ENCODE data around the gene PGAP2. TPM values are rescaled to one million over a fixed set of nuclear protein-coding genes. Genes with fewer than 3 reads are reported as not detected.

The PGAP2 gene
- total RNA-seq, 1 experiment from 2014 or later, result 30.5 TPM

- CTCF ChIA-PET, result interaction anchor here (0.6 to 3.5 kb wide), 29 partner anchors 10 to 379 kb away, joined by 3 to 81 read pairs (median 5); partner anchors contain the start of gene RHOG
- Histone ChIP-seq H3K4me1 (ENCODE audit: control insufficient read depth in 1 of 2, insufficient read depth in 2 of 2, low read length in 2 of 2) (peaks cover 14 to 31% of the 10 kb centered on the region in 2 experiments), H3K79me2 (ENCODE audit: insufficient read depth, low read length) (peaks cover 3% of the 10 kb centered on the region; the same call in 1 of the 2 replicates), H3K9me2 (ENCODE audit: insufficient read depth) (no peaks in the 10 kb centered on the region), H4K20me1 (ENCODE audit: insufficient read depth) (no peaks in the 10 kb centered on the region), H3K4me2 (ENCODE audit: low read length) (peak within 1 kb of the TSS; percentile 80), H2AFZ (ENCODE audit: low read depth, low read length, poor library complexity, severe bottlenecking) (peak within 1 kb of the TSS; percentile 55), H3K27me3 (ENCODE audit: insufficient read depth, low read length) (no peaks in the 10 kb centered on the region), H3K27ac (ENCODE audit: low read depth, low read length) (peak within 1 kb of the TSS; percentile 61), H3K9ac (ENCODE audit: low read length) (peak within 1 kb of the TSS; percentile 68), H3K4me3 (replicated peaks in 1 of 2; ENCODE audit: low read depth in 1 of 2, low read length in 2 of 2) (peak within 1 kb of the TSS; percentile 70 to 78), H3K9me3 (ENCODE audit: control insufficient read depth in 1 of 2, insufficient read depth in 1 of 2, low read depth in 1 of 2, low read length in 2 of 2) (no peaks in the 10 kb centered on the region), H3K36me3 (ENCODE audit: control insufficient read depth in 1 of 2, insufficient read depth in 2 of 2, low read length in 2 of 2) (no peaks in the 10 kb centered on the region)
- BruUV-seq (replicated peaks), result no TSS peak
- ATAC-seq (peak; percentile 88), DNase-seq (ENCODE audit: low read depth, low spot score) (peak; percentile 86)
- TF ChIP-seq EGR1 (IDR thresholded peaks at IDR 0.05; ENCODE audit: low read depth) (peak; percentile 59; the same call in 1 of the 2 replicates), ZBTB33 (IDR thresholded peaks at IDR 0.05; ENCODE audit: extremely low read depth, insufficient replicate concordance, low read length) (no peak), YY1 (IDR thresholded peaks at IDR 0.05; ENCODE audit: extremely low read depth, insufficient replicate concordance, low read depth, low read length) (peak; percentile 64), SIN3A (IDR thresholded peaks at IDR 0.05; ENCODE audit: low read depth) (no peak), ZFX (IDR thresholded peaks at IDR 0.05) (peak; percentile 64), SP1 (IDR thresholded peaks at IDR 0.05; ENCODE audit: low read depth) (peak; percentile 65), POLR2AphosphoS5 (IDR thresholded peaks at IDR 0.05; ENCODE audit: low read depth, low read length) (peak; percentile 43), RAD21 (IDR thresholded peaks at IDR 0.05; ENCODE audit: low read depth) (peak; percentile 86), CBX3 (IDR thresholded peaks at IDR 0.05; ENCODE audit: low read depth) (peak; percentile 69; the same call in 1 of the 2 replicates), POLR2A (IDR thresholded peaks at IDR 0.05; ENCODE audit: borderline replicate concordance, extremely low read depth, insufficient read depth, insufficient read length) (no peak), MAX (IDR thresholded peaks at IDR 0.05) (peak; percentile 70), ELF1 (IDR thresholded peaks at IDR 0.05; ENCODE audit: borderline replicate concordance, low read depth) (no peak)
- TF ChIP-seq, protein P1, sequence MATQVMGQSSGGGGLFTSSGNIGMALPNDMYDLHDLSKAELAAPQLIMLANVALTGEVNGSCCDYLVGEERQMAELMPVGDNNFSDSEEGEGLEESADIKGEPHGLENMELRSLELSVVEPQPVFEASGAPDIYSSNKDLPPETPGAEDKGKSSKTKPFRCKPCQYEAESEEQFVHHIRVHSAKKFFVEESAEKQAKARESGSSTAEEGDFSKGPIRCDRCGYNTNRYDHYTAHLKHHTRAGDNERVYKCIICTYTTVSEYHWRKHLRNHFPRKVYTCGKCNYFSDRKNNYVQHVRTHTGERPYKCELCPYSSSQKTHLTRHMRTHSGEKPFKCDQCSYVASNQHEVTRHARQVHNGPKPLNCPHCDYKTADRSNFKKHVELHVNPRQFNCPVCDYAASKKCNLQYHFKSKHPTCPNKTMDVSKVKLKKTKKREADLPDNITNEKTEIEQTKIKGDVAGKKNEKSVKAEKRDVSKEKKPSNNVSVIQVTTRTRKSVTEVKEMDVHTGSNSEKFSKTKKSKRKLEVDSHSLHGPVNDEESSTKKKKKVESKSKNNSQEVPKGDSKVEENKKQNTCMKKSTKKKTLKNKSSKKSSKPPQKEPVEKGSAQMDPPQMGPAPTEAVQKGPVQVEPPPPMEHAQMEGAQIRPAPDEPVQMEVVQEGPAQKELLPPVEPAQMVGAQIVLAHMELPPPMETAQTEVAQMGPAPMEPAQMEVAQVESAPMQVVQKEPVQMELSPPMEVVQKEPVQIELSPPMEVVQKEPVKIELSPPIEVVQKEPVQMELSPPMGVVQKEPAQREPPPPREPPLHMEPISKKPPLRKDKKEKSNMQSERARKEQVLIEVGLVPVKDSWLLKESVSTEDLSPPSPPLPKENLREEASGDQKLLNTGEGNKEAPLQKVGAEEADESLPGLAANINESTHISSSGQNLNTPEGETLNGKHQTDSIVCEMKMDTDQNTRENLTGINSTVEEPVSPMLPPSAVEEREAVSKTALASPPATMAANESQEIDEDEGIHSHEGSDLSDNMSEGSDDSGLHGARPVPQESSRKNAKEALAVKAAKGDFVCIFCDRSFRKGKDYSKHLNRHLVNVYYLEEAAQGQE (IDR thresholded peaks at IDR 0.05; ENCODE audit: low read depth), result no peak
- TF ChIP-seq, protein P2, sequence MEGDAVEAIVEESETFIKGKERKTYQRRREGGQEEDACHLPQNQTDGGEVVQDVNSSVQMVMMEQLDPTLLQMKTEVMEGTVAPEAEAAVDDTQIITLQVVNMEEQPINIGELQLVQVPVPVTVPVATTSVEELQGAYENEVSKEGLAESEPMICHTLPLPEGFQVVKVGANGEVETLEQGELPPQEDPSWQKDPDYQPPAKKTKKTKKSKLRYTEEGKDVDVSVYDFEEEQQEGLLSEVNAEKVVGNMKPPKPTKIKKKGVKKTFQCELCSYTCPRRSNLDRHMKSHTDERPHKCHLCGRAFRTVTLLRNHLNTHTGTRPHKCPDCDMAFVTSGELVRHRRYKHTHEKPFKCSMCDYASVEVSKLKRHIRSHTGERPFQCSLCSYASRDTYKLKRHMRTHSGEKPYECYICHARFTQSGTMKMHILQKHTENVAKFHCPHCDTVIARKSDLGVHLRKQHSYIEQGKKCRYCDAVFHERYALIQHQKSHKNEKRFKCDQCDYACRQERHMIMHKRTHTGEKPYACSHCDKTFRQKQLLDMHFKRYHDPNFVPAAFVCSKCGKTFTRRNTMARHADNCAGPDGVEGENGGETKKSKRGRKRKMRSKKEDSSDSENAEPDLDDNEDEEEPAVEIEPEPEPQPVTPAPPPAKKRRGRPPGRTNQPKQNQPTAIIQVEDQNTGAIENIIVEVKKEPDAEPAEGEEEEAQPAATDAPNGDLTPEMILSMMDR (IDR thresholded peaks at IDR 0.05 in 2 of 3, conservative IDR thresholded peaks at IDR 0.05 in 1 of 3; ENCODE audit: borderline replicate concordance in 1 of 3, insufficient read depth in 1 of 3, low read depth in 2 of 3, low read length in 2 of 3), result peak; percentile 80 to 89 (median 83)
- intact Hi-C loops (cut with micrococcal nuclease), result loop anchor here (1.0 kb wide), 1 partner anchor 217 kb away; no protein-coding TSS in a partner anchor
- RAD21 ChIA-PET (ENCODE audit: low non-redundant PET in 1 of 2, low total read pairs in 2 of 2, uncharacterized antibody in 2 of 2, unreplicated experiment in 2 of 2), result interaction anchor here (0.8 to 1.7 kb wide), 6 partner anchors 14 to 218 kb away, joined by 3 to 14 read pairs (median 5); no protein-coding TSS in a partner anchor
- POLR2A ChIA-PET, result interaction anchor here (0.8 to 1.4 kb wide), 7 partner anchors 14 to 219 kb away, joined by 3 read pairs; no protein-coding TSS in a partner anchor
These were observed 46.8 kb downstream of the PGAP2 start, which contains the start of gene STIM1 for GRCh38 chr11:3854977-3855807. STIM1 (plus strand) TSS chr11:3855664; CDS start chr11:3856271, 607 bp downstream.

All from HCT116 (cell line).